ENCODE measurements around the gene PGGHG. TPM values are rescaled to one million over a fixed set of nuclear protein-coding genes. Genes with fewer than 3 reads are reported as not detected.
"Not testable (repeated sequence)": the region's sequence is repeated elsewhere in the genome, so short reads cannot be mapped to it uniquely, and the experiment has no call there.

PGGHG gene
- polyA plus RNA-seq, 3 donors: 28.8 to 335 (median 51.2) TPM

- no peak overlapping the region for H3K27ac ChIP-seq (ENCODE audit: low read depth, low read length)
- WGBS, 3 donors: 86 to 90% (median 87%) methylated on average over 23 of the region's 23 CpGs
Measured at GRCh38 chr11:332651-333480, 43.9 kb downstream of the PGGHG start.

GRCh38 chr11:333616-334263 is 44.8 kb downstream of the PGGHG start:
- H3K27ac ChIP-seq (ENCODE audit: low read depth, low read length): not testable (repeated sequence)
- WGBS, 3 donors: 82 to 88% (median 87%) methylated on average over 17 of the region's 17 CpGs

- no peak overlapping the region for H3K27ac ChIP-seq (ENCODE audit: low read depth, low read length)
- 58 to 61% (median 60%) methylated on average over 25 of the region's 25 CpGs for WGBS, 3 donors
Measured at GRCh38 chr11:334264-334994, 45.5 kb downstream of the PGGHG start.

GRCh38 chr11:335779-336658 is 47.1 kb downstream of the PGGHG start:
- 30 to 60% (median 33%) methylated on average over 15 of the region's 15 CpGs for WGBS, 3 donors

GRCh38 chr11:336659-337198 is 47.8 kb downstream of the PGGHG start:
- no peak overlapping the region for H3K27ac ChIP-seq (ENCODE audit: low read depth, low read length)
- 72 to 87% (median 78%) methylated on average over 4 of the region's 4 CpGs for WGBS, 3 donors

More at GRCh38 chr11:335779-336658, 47.1 kb downstream of the PGGHG start:
- H3K27ac ChIP-seq (ENCODE audit: low read depth, low read length): peak overlapping the region; percentile 14

DNA sequence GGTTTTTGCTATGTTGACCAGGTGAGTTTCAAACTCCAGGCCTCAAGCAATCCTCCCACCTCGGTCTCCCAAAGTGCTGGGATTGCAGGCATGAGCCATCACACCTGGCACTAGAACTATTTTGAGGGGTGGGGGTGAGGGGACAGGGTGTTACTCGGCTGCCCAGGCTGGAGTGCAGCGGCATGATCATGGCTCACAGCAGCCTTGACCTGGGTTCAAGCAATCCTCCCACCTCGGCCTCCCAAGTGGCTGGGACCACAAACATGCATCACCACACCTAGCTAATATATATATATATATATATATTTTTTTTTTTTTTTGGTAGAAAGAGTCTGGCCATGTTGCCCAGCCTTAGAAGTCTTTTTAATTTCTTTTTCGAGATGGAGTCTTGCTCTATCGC is 48.8 kb downstream of the PGGHG start:
- no peak overlapping the region for H3K27ac ChIP-seq (ENCODE audit: low read depth, low read length)
- 86 to 96% (median 95%) methylated on average over 6 of the region's 6 CpGs for WGBS, 3 donors

DNA sequence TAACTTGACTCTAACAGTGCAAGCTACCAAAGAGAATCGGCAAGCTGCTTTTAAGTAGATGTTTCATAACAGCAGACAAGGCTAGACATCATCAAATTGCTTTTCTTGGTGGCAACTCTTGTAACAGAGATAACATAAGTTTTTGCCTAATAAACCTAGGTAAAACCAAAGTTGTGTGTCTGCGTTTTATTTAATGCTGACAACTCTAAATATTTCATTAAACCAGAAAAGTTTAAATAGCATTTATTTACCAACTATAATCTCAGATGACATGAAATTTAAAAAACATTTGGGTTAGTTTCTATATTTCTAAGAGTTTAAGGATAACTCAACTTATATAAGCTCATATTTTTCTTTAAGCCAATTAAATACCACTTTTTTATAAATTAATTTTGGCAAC is 51.0 kb downstream of the PGGHG start:
- no peak overlapping the region for H3K27ac ChIP-seq (ENCODE audit: low read depth, low read length)
- WGBS, 3 donors: 88 to 98% (median 96%) methylated on average over 2 of the region's 2 CpGs

DNA sequence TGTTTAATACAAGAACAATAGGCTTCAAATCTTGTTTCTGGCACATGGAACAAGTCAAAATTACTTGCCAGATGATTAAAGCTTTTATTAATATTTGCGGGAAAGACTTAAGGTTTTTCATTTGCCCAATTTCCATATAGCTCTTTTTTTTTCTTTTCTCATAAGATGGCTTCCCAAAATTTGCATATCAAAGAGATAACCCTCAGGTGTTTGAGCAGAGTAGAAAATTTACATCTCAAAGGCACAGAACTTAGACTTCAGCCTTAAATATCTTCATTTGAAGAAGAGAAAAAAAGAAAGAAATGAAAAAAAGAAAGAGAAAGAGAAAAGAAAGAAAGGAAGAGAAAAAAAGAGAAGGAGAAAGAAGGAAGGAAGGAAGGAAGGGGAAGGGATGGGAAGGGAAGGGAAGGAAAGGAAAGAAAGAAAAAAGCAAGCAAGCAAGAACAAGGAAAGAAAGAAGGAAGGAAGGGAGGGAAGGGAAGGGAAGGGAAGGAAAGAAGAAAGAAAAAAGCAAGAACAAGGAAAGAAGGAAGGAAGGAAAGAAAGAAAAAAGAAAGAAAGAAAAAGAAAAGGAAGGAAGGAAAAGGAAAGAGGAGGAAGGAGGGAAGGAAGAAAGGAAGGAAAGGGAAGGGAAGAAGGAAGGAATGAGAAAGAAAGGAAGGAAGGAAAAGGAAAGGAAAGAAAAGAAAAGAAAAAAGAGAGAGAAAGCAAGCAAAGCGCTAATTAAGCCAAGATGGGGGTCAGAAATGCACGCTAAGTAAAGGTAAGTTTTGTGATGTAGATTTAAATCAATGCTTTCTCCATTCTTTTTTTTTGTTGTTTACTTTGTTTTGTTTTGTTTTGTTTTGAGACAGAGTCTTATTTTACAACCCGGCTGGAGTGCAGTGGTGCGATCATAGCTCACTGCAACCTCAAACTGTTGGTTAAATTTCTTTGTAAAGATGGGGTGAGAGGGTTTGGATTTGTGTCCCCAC is 51.9 kb downstream of the PGGHG start:
- 73 to 85% (median 80%) methylated on average over 5 of the region's 5 CpGs for whole genome bisulfite sequencing, 3 donors
- no peak overlapping the region for H3K27ac ChIP-seq (ENCODE audit: low read depth, low read length)

DNA sequence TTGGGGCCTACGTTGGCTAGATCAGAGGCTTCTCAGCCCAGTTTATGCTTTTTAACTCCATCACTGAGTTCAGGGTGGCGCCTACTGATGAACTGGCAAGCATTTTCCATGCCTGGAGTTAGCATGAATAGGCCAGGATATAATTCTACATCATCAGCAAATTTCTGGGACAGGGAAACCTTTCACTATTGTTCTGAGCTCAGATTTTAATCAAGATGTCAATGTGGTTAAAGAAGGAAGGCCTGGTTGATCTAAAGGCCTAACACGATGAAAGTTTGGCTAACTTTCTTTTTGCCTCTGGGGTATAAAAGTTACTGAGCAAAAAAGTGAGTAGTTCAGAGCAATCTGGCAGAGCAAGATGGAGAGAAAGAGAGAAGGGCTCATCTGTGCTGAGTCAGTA is 53.4 kb downstream of the PGGHG start:
- H3K27ac ChIP-seq (ENCODE audit: low read depth, low read length): no peak overlapping the region
- 67 to 74% (median 68%) methylated on average over 3 of the region's 3 CpGs for WGBS, 3 donors

- H3K27ac ChIP-seq (ENCODE audit: low read depth, low read length): no peak overlapping the region
- WGBS, 3 donors: 84 to 92% (median 91%) methylated on average over 11 of the region's 11 CpGs
Measured at GRCh38 chr11:344836-345578, 56.1 kb downstream of the PGGHG start.

Other genes with a start within 250 kb of the PGGHG start
- under 1 TPM in 1 of 3 donors, not detected in 2; 0.40 TPM for gene SCGB1C1, start 96.0 kb upstream of the PGGHG start, polyA plus RNA-seq
- gene BET1L, start 81.7 kb upstream of the PGGHG start, polyA plus RNA-seq: 10 to 100 TPM; 28.1 to 49.1 (median 29.9) TPM
- gene RIC8A, start 81.4 kb upstream of the PGGHG start, polyA plus RNA-seq: 10 to 100 TPM; 37.9 to 55.3 (median 48.1) TPM
- gene SIRT3, start 52.8 kb upstream of the PGGHG start, polyA plus RNA-seq: 10 to 100 TPM; 15.8 to 18.8 (median 17.7) TPM
- 100 to 1,000 TPM in 1 of 3 donors, 10 to 100 TPM in 2; 65.7 to 121 (median 98.5) TPM for gene PSMD13, start 52.1 kb upstream of the PGGHG start, polyA plus RNA-seq
- gene NLRP6, start 10.7 kb upstream of the PGGHG start, polyA plus RNA-seq: under 1 TPM; 0.22 to 0.54 (median 0.43) TPM
- under 1 TPM in 1 of 3 donors, not detected in 2; 0.35 TPM for gene IFITM5, start 10.4 kb downstream of the PGGHG start, polyA plus RNA-seq
- 1,000 to 10,000 TPM in 2 of 3 donors, 100 to 1,000 TPM in 1; 208 to 1,862 (median 1,191) TPM for gene IFITM2, start 18.7 kb downstream of the PGGHG start, polyA plus RNA-seq
- gene IFITM1, start 24.9 kb downstream of the PGGHG start, polyA plus RNA-seq: 100 to 1,000 TPM in 2 of 3 donors, 10 to 100 TPM in 1; 84.7 to 356 (median 325) TPM
- 1,000 to 10,000 TPM in 2 of 3 donors, 100 to 1,000 TPM in 1; 569 to 2,459 (median 1,570) TPM for gene IFITM3, start 31.7 kb downstream of the PGGHG start, polyA plus RNA-seq
- gene B4GALNT4, start 80.4 kb downstream of the PGGHG start, polyA plus RNA-seq: 1 to 10 TPM in 2 of 3 donors, under 1 TPM in 1; 0.99 to 3.8 (median 1.6) TPM
- 10 to 100 TPM in 1 of 3 donors, 1 to 10 TPM in 2; 1.0 to 15.4 (median 3.4) TPM for gene PKP3, start 105.1 kb downstream of the PGGHG start, polyA plus RNA-seq
- 10 to 100 TPM; 39.4 to 99.3 (median 49.2) TPM for gene SIGIRR, start 125.9 kb downstream of the PGGHG start, polyA plus RNA-seq
- 10 to 100 TPM in 1 of 3 donors, 1 to 10 TPM in 1, under 1 TPM in 1; 0.45 to 14.3 (median 2.7) TPM for gene ANO9, start 152.9 kb downstream of the PGGHG start, polyA plus RNA-seq
- gene PTDSS2, start 161.2 kb downstream of the PGGHG start, polyA plus RNA-seq: 10 to 100 TPM; 18.1 to 23.4 (median 22.0) TPM
- gene RNH1, start 218.1 kb downstream of the PGGHG start, polyA plus RNA-seq: 100 to 1,000 TPM in 2 of 3 donors, 10 to 100 TPM in 1; 93.4 to 217 (median 208) TPM
- gene HRAS, start 246.4 kb downstream of the PGGHG start, polyA plus RNA-seq: 10 to 100 TPM; 34.1 to 76.3 (median 58.1) TPM
- gene LRRC56, start 248.4 kb downstream of the PGGHG start, polyA plus RNA-seq: 1 to 10 TPM in 2 of 3 donors, under 1 TPM in 1; 0.86 to 1.5 (median 1.4) TPM

Data from adipose tissue (tissue), 3 donors.